Endometrial microvascular endothelial cells (primary cell): ENCODE results near the gene TESK2. TPM values are rescaled to one million over a fixed set of nuclear protein-coding genes. Genes with fewer than 3 reads are reported as not detected.

ENCODE experiments used
- in situ Hi-C: cut with HindIII; loops from 2 replicates; pipeline ENCODE4 v1.10.0; 2017; ENCODE audit warnings: low sequenced_read_pairs, low pct_unique_long_range_greater_than_20kb; ENCODE audit errors: inconsistent ontology term
- total RNA-seq: library from RNA; depleted of rRNA; stranded (reverse); fragments of >200 nt; gene quantifications from one replicate; pipeline ENCODE4 v1.2.3, GENCODE V29; 2015; ENCODE audit errors: inconsistent ontology term

Gene TESK2
- total RNA-seq, 1 donor from 2014 or later = 0.37 TPM

DNA sequence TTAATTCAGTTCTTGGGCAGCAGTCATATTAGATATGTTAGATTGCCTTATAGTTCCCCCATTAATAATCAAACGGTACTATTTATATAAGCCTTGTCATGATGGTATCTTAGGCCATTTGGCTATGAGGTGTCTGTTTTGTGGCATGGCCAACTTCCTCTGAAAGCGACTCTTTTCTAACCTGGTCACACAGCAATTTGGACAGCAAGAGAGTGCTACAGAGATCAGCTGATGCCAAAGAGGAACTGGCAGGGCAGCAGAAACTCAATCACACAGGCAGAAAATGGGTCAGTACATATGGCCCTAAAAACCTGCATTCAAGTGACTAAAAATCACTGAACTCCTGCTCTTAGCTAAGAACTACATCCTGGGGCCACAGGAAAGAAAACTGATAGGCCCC is 137.3 kb downstream of the TESK2 start:
- in situ Hi-C loops = no loop called here

DNA sequence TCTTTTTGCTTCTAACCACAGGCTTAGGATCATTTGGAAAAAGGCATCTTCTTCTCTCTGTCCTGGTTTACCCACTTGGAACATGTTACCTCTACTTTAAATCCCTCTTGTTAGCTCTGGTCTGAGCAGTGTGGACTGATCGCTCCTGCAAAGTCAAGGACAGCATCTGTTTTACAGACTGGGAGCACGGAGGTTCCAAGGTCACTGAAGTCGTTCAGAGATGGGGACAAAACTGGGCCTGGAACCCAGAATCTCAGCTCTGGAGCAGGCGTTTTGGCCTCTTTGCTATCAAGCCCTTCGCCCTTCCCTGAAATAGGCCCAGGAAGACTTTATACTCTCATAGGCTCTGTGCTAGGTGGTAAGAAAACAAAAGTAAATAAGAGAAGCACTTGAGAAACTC is 139.5 kb downstream of the TESK2 start:
- in situ Hi-C loops = no loop called here

DNA sequence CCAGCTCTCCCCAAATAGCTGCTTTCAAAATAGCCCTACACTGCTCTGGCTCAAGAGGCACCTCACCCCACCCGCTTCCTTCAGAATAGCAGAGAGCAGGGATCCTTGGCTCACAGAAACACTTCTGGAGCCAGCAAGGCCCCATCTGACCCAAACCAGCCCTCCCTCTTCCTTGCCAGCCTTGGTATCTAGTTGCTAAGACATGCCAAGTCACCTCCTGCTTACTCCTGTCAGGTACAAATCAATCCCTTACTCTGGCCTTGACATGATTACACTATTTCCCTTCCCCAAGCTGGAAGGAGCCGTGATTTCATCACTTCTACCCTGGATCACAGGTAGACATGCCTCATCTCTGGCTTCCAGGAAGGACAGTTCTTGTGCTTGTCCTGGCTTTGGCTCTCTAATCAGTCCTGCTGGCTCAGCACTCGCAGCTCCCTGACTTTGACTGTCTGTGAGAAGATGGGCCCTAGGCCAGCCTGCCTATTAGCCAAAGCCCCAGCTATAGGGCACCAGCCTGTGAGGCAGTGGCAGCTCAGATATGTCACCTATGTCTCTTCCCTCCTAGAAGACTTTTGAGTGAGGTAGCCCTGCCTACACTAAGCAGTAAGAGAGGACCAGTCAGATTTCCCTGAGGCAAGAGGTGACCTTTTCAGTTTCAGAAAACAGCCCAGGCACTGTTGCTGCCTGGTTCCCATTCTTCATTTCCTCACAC is 141.8 kb downstream of the TESK2 start:
- in situ Hi-C loops = no loop called here

DNA sequence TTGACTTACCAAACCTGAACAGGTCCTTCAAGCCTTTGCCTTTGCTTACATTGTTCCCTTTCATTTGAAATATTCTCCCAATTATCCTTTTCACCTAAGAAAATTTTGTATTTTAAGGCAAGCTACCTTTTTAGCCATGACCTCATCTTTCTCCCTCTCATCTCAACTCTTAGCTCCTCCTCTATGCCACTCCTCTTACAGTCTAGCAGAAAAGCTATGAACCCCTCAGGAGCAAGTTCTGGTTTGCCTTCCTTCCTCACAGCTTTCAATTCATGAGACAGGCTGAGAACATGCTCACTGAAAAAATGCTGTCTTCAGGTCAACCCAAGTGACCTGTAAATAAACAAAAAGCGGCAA is 142.4 kb downstream of the TESK2 start:
- in situ Hi-C loops = no loop called here

DNA sequence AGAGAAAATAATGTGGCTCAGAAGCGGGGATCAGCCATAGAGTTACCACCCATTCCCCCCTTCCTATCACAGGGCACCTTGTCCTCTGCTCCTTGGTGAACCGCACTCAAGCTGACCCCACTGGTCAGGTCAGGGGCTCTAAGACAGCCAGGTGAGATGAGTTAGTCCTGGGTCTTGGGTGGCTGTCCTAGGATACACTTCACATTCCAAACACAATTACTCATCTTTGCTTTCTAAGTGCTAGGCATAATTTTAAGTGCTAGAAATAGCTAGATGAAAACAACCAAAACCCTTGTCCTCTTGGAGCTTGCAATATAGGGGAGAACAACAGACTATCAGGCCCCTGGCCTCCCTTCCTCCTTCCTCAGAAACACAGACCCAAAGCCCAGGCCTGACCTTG is 142.9 kb downstream of the TESK2 start:
- in situ Hi-C loops = no loop called here

DNA sequence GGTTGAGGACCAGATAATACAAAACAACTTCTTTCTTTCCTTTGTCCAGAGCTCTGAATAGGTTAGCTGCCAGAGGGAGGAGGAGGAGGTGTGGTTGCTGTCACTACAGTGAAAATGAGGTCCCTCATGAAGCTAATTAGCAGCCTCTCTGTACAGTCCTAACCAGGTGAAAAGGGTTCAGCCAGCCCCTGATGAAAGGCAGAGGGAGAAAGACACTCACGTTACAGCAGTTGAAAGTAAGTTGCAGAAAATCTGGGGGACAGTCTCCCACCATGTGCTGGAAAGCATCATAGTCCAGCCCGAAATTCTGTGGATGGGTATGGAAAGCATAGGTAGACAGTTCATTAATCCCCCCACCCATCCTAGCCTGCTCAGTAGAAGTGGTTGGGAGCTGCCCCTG is 144.5 kb downstream of the TESK2 start:
- in situ Hi-C loops = no loop called here

DNA sequence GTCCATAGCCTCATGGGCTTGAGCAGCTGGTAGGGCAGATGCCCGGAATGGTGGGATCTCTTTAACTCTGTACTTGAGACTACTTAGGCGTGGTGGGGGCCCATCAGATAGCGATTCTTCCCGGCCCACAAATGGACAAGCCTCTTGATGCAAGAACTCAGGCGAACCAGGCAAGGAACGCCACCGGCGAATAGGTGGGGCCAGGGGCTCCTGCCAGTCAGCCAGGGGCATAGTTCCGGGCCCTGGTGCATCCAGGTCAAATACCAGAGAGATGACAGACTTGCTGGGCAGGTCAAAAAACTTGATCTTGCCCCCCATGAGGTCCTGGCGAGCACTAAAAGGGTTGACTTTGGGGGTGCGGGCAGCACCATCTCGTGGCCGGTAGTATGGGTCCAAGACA is 145.9 kb downstream of the TESK2 start:
- in situ Hi-C loops = no loop called here

DNA sequence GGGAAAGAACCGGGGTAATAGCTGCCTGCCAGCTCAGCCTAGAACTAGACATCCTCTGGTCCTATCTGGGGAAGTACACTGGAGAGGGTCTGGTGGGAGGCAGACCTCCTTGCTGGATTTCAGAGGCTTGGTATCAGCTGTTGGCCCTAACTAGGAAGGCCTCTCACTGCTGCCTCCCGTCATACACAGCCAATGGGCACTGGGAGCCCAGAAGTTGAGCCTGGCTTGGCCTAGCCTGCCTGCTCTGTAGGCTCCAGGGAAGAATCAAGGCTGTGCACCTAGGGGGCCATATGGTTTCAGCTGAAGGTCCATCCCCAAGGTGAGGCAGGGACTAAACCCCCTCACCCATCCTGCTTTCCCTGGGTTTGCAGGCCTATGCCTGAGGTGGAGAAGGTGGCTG is 146.5 kb downstream of the TESK2 start:
- in situ Hi-C loops = no loop called here

DNA sequence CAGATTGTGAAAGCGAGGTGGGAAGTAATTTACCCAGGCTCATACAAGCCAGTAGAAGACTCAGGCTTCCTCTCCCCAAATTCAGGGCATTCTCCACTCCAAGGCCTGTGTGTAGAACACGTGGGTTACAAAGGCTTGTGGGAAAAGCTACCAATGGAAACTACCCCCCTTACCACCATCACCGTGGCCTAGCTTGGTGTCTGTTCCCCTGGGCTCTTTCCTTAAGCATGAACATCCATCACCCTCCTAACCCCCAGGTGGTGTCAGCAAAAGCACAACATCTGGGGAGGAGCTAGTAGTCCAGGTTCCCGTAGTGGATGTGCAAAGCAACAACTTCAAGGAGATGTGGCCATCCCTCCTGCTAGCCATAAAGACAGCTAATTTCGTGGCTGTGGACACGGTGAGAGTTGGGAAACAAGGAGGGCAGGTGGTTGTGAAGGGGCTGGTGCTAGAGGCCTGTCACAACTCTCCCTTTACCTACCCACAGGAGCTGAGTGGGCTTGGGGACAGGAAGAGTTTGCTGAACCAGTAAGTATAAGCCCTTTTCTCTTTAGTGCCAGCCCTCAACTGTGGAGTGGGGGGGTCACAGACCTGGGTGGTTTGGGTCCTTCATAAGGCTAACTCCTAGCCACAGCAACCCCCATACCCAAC is 150.0 kb downstream of the TESK2 start:
- in situ Hi-C loops = no loop called here

DNA sequence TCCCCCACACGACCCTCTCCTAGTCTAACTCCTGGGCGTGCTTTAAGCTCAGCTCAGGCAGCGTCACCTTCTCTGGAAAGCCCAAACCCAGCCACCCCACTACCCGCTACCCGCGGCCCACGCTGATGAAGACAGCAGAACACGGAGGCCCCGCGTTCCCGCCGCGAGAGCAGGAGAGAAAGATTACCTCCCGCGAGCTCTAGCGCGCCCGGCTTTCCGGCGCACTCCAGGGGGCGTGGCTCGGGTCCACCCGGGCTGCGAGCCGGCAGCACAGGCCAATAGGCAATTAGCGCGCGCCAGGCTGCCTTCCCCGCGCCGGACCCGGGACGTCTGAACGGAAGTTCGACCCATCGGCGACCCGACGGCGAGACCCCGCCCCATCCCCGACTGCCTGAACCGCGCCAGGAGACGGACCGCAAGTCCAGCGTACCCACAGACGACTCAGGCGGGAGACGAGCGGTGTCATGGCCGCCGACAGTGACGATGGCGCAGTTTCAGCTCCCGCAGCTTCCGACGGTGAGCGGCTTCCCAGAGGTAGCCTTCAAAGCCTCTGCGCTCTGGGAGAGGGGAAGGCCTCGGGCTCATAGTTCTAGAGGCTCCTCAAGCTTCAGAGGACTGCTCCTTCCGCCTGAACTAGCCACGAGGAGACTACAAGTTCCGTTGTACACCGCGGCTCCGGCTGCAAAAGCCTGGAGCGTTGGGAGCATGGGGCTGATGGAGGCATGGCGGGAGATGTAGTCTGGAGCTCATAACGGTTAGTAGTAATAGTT is 151.0 kb downstream of the TESK2 start, which contains the start of the genes MUTYH and TOE1:
MUTYH (minus strand) TSS at position 652 of the 770 bp plus-strand sequence. CDS start 5,935 bp downstream, outside the sequence.
TOE1 (plus strand) TSS at position 382 of the 770 bp plus-strand sequence; CDS start at position 465, 83 bp downstream.
- in situ Hi-C loops = no loop called here

DNA sequence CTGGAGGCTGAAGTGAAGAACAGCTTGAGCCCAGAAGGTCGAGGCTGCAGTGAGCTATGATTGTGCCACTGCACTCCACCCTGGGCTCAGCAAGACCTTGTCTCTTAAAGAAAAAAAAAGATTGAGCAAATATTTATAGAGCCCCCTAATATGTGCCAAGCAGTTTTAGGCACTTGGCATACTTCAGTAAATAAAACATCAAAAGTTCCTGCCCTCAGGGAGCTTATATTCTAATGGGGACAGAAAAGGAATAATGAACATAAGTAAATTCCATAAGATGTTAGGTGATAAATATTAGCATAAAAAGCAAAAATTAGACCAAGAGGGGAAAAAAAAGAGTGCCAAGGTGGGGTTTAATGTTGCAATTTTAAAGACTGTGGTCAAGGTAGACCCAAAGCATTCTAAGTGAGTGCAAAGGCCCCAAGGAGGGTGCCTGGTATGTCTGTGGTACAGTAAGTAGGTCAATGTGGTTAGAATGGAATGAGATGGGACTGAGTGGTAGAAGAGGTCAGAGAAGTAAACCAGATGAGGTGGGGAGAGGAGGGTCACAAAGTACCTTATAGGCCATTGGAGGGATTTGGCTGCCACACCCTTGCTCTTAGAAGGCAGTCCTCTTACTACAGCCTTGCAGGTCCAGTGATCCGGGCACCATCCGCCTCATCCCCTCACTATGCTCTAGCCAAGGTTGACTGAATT is 153.2 kb downstream of the TESK2 start:
- in situ Hi-C loops = no loop called here

DNA sequence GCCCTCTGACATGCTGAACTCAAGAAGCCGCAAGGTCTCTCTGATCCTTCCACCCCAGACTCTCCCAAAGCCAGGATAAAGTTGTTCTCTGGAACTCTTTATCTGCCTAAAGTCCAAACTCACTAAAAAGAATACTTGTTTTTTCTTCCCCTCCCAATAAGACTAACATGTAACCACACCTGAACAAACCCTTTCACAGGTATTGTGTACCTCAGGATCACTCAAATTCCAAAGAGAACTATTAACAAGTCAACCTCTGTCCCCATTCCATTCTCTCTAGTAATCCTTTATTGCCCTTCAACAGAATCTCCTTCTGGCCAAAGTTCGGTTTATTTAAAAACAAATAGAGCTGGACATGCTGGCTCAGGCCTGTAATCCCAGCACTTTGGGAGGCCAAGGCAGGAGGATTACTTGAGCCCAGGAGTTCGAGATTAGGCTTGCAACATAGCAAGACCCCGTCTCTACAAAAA is 155.1 kb downstream of the TESK2 start:
- in situ Hi-C loops = no loop called here

DNA sequence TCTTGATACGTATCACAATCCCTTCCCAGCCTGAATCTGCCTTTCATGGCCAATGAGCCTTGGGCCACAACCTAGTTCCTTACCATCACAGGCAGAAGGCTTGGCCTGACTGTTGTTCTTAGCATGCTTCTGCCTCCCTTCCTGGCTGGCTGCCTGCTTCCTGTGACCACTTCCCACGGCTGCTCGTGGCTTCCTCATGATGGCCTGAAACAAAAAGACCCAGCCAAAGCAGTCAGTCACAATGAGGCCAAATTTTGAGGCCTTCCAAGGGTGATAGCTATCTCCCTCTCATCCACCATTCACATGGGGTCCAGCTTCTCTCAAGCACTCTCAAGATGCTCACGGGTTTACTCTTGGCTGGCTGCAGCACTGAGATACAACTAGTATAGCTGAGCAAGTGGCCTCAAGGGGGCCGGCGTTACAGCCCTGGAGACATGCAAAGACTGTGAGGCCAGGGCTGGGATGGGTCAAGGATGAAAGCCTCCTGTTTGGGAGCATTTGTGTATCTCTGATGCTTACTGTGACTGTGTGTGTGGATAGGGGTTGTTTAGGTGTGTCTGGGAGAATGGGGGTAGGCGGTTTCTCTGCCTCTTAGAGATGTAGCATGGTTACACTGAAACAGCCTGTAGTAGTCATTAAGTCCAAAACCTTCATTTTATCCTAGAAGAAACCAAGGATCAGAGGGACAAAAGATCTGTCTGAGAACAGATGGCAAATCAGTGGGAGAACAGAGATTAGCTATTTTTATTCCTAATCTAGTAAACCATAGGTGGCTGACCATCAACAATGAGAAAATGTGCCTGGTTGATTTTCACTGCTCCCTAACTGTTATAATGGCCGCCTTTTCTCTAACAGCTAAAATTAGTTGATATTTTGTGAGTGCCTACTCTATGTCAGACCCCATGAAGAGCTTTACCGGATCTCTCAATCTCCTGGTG is 156.4 kb downstream of the TESK2 start:
- in situ Hi-C loops = no loop called here

DNA sequence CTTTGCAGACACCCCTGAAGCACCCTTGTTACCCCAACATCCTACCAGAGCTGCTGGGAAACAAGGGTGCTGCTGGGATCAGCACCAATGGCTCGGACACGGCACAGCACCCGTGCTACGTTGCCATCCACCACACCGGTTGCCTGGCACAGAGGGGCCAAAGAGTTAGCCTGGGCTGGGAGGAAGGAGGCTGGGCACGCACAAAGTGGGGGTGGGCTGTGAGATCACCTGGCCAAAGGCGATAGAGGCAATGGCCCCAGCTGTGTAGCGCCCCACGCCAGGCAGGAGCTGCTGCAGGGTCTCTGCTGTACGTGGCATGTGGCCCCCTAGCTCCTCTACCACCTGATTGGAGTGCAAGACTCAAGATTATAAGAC is 158.6 kb downstream of the TESK2 start:
- in situ Hi-C loops = no loop called here

DNA sequence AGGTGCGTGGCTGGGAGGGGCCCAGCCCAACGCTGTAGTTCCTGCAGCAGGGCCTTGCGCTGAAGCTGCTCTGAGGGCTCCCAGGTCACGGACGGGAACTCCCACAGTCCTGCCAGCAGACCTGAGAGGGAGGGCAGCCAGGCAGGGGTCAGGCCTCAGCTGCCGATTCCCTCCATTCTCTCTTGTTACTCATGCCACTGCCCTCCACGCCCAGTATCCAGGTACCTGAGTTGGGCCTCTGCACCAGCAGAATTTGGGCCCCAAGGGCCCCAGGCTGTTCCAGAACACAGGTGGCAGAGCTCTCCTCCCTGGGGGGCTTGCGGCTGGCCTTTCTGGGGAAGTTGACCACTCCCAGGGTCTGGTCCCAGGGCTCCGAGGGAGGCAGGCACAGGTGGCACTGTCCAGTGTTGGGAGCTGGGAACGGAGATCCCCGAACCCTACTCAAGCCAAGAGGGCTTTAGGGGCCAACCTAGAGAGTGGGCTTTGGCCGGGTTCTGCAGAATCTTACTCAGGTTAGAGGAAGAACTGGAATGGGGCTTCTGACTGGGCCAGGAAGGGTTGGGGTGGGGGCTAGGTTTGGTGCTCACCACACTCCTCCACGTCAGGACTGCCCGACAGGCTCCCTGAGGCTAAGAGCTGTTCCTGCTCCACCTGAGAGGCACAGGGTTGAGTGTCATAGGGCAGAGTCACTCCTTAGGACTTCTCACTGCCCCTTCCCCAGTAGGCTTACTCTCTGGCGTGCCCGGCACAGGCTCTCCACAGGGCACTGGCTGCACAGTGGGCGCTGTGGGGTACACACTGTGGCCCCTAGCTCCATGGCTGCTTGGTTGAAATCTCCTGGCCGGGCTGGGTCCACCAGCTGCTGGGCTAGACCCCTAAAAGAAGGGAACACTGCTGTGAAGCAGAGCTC is 159.3 kb downstream of the TESK2 start:
- in situ Hi-C loops = no loop called here

DNA sequence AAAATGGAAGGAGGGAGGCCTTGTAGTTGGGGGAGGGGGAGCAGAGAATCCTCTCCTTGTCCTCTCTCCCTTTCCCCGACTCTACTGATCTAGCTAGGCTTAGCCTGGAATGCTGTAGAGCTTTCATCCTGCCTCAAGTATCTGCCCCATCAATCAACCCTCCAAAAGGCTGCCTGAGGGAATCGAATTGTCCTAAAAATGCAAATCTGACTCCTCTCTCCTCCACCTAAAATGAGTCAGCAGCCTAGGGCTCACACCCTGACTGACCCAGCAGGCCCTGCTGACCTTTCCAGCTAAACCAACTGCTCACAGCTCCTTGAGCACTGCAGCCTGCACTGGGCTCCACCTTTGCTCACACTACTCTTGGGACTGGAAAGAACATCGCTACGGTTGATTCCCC is 161.5 kb downstream of the TESK2 start:
- in situ Hi-C loops = no loop called here

DNA sequence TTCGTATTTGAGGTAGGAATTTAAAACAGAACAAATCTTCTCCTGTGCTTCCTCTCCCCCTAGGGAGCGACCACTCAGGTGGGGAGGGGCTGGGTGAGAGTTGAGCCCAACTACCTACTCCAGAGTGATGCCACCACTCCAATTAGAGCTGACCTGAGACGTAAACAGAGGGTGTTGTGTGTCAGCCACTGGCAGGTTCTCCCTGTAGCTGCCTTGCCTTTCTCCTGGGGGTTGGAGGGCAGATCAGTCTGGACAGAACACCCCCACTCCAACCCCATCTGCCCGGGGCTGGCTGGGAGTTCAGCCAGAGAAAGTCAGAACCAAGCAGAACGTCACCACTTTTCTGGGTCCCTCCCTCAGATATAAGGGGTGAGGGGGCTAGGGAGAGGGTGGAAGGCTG is 162.3 kb downstream of the TESK2 start:
- in situ Hi-C loops = no loop called here
